Measurements from ENCODE around the gene NPBWR2.

Gene NPBWR2

GRCh38 chr20:64056889-64057627, 50.3 kb downstream of the NPBWR2 start:
- DNase-seq (ENCODE audit: low spot score): peak; percentile 8

GRCh38 chr20:64056639-64056888, 50.8 kb downstream of the NPBWR2 start:
- DNase-seq (ENCODE audit: low spot score): no peak

- DNase-seq (ENCODE audit: low spot score): no peak
These were observed 51.3 kb downstream of the NPBWR2 start for GRCh38 chr20:64055893-64056638.

GRCh38 chr20:64055396-64055892, 51.9 kb downstream of the NPBWR2 start:
- no peak for DNase-seq (ENCODE audit: low spot score)

- DNase-seq (ENCODE audit: low spot score): no peak
These were observed 53.3 kb downstream of the NPBWR2 start for GRCh38 chr20:64053841-64054661.

Measured in AG20443 (cell line).